ENCODE results near the gene OR10G4. TPM values are rescaled to one million over a fixed set of nuclear protein-coding genes. Genes with fewer than 3 reads are reported as not detected.
"Not testable (repeated sequence)": the region's sequence is repeated elsewhere in the genome, so short reads cannot be mapped to it uniquely, and the experiment has no call there.

Gene OR10G4
- total RNA-seq (2014; rRNA removed; shearing (Covaris generic); ENCODE audit: low replicate concordance): not detected in 2 replicates

- Histone ChIP-seq H3K4me1 (ENCODE audit: low read length) (no peaks in the 10 kb centered on the region), H3K27ac (ENCODE audit: low read length) (no peak within 1 kb of the TSS), H3K27me3 (ENCODE audit: low read length) (no peaks in the 10 kb centered on the region), H3K4me2 (ENCODE audit: low read depth, low read length, poor library complexity, severe bottlenecking) (no peak within 1 kb of the TSS), H3K9me3 (ENCODE audit: low read length) (no peaks in the 10 kb centered on the region), H3K4me3 (ENCODE audit: low read length) (no peak within 1 kb of the TSS), H3K9ac (ENCODE audit: low read length) (no peak within 1 kb of the TSS), H3K36me3 (ENCODE audit: insufficient read depth, low read length) (no peaks in the 10 kb centered on the region), H2AFZ (ENCODE audit: low read length) (no peak within 1 kb of the TSS), H3K79me2 (ENCODE audit: low read length) (no peaks in the 10 kb centered on the region), H3K9me2 (replicated peaks; ENCODE audit: insufficient read depth, low read length) (no peaks in the 10 kb centered on the region), H4K20me1 (ENCODE audit: insufficient read depth, low read depth, low read length) (no peaks in the 10 kb centered on the region)
- DNase-seq: no peak
Observed at GRCh38 chr11:124012697-124013096, at the start of gene OR10G4. OR10G4 (plus strand) TSS chr11:124012997; CDS start chr11:124015575, 2,578 bp downstream.

- H4K20me1 ChIP-seq (ENCODE audit: insufficient read depth, low read depth, low read length): no peaks in the 10 kb centered on the region
- no peak overlapping the region for H3K4me3 ChIP-seq (ENCODE audit: low read length)
- no peaks in the 10 kb centered on the region for H3K27me3 ChIP-seq (ENCODE audit: low read length)
- DNase-seq: no peak
- H3K4me2 ChIP-seq (ENCODE audit: low read depth, low read length, poor library complexity, severe bottlenecking): no peak overlapping the region
- no peaks in the 10 kb centered on the region for H3K4me1 ChIP-seq (ENCODE audit: low read length)
- H2AFZ ChIP-seq (ENCODE audit: low read length): no peak overlapping the region
- H3K36me3 ChIP-seq (ENCODE audit: insufficient read depth, low read length): no peaks in the 10 kb centered on the region
- H3K9me3 ChIP-seq (ENCODE audit: low read length): no peaks in the 10 kb centered on the region
- H3K9me2 ChIP-seq (replicated peaks; ENCODE audit: insufficient read depth, low read length): no peaks in the 10 kb centered on the region
- no peaks in the 10 kb centered on the region for H3K79me2 ChIP-seq (ENCODE audit: low read length)
- no peak overlapping the region for H3K9ac ChIP-seq (ENCODE audit: low read length)
- no peak overlapping the region for H3K27ac ChIP-seq (ENCODE audit: low read length)
Observed at GRCh38 chr11:123973816-123974215, 39.0 kb upstream of the OR10G4 start.

- Histone ChIP-seq H3K27ac (ENCODE audit: low read length) (no peak overlapping the region), H3K9ac (ENCODE audit: low read length) (no peak overlapping the region), H4K20me1 (ENCODE audit: insufficient read depth, low read depth, low read length) (no peaks in the 10 kb centered on the region), H3K4me3 (ENCODE audit: low read length) (no peak overlapping the region), H2AFZ (ENCODE audit: low read length) (no peak overlapping the region), H3K9me2 (replicated peaks; ENCODE audit: insufficient read depth, low read length) (no peaks in the 10 kb centered on the region), H3K9me3 (ENCODE audit: low read length) (no peaks in the 10 kb centered on the region), H3K27me3 (ENCODE audit: low read length) (no peaks in the 10 kb centered on the region), H3K4me1 (ENCODE audit: low read length) (no peaks in the 10 kb centered on the region), H3K36me3 (ENCODE audit: insufficient read depth, low read length) (no peaks in the 10 kb centered on the region), H3K4me2 (ENCODE audit: low read depth, low read length, poor library complexity, severe bottlenecking) (no peak overlapping the region), H3K79me2 (ENCODE audit: low read length) (no peaks in the 10 kb centered on the region)
- DNase-seq: no peak
Observed at GRCh38 chr11:123976770-123977560, 35.8 kb upstream of the OR10G4 start.

GRCh38 chr11:123977731-123978347 is 35.0 kb upstream of the OR10G4 start, which contains the start of gene OR10S1:
OR10S1 (minus strand) TSS chr11:123977781; CDS start chr11:123977664, 117 bp downstream.
- Histone ChIP-seq H3K27ac (ENCODE audit: low read length) (no peak within 1 kb of the TSS), H3K4me1 (ENCODE audit: low read length) (no peaks in the 10 kb centered on the region)

GRCh38 chr11:123979311-123979710 is 33.5 kb upstream of the OR10G4 start:
- no peaks in the 10 kb centered on the region for H3K36me3 ChIP-seq (ENCODE audit: insufficient read depth, low read length)
- H3K4me2 ChIP-seq (ENCODE audit: low read depth, low read length, poor library complexity, severe bottlenecking): no peak overlapping the region
- H3K4me3 ChIP-seq (ENCODE audit: low read length): no peak overlapping the region
- H3K27ac ChIP-seq (ENCODE audit: low read length): no peak overlapping the region
- no peaks in the 10 kb centered on the region for H3K79me2 ChIP-seq (ENCODE audit: low read length)
- H3K9me3 ChIP-seq (ENCODE audit: low read length): no peaks in the 10 kb centered on the region
- no peak overlapping the region for H3K9ac ChIP-seq (ENCODE audit: low read length)
- no peaks in the 10 kb centered on the region for H3K4me1 ChIP-seq (ENCODE audit: low read length)
- H4K20me1 ChIP-seq (ENCODE audit: insufficient read depth, low read depth, low read length): no peaks in the 10 kb centered on the region
- no peaks in the 10 kb centered on the region for H3K27me3 ChIP-seq (ENCODE audit: low read length)
- no peak overlapping the region for H2AFZ ChIP-seq (ENCODE audit: low read length)
- no peak for DNase-seq
- no peaks in the 10 kb centered on the region for H3K9me2 ChIP-seq (replicated peaks; ENCODE audit: insufficient read depth, low read length)

More at GRCh38 chr11:123977731-123978347, 35.0 kb upstream of the OR10G4 start, which contains the start of gene OR10S1:
- no peak for DNase-seq
- no peak within 1 kb of the TSS for H3K4me3 ChIP-seq (ENCODE audit: low read length)
- no peaks in the 10 kb centered on the region for H4K20me1 ChIP-seq (ENCODE audit: insufficient read depth, low read depth, low read length)
- no peak within 1 kb of the TSS for H3K9ac ChIP-seq (ENCODE audit: low read length)
- H3K4me2 ChIP-seq (ENCODE audit: low read depth, low read length, poor library complexity, severe bottlenecking): no peak within 1 kb of the TSS
- no peaks in the 10 kb centered on the region for H3K27me3 ChIP-seq (ENCODE audit: low read length)
- no peaks in the 10 kb centered on the region for H3K9me2 ChIP-seq (replicated peaks; ENCODE audit: insufficient read depth, low read length)
- H3K9me3 ChIP-seq (ENCODE audit: low read length): no peaks in the 10 kb centered on the region
- H3K79me2 ChIP-seq (ENCODE audit: low read length): no peaks in the 10 kb centered on the region
- H3K36me3 ChIP-seq (ENCODE audit: insufficient read depth, low read length): no peaks in the 10 kb centered on the region
- no peak within 1 kb of the TSS for H2AFZ ChIP-seq (ENCODE audit: low read length)

- H3K9ac ChIP-seq (ENCODE audit: low read length): no peak within 1 kb of the TSS
- no peak within 1 kb of the TSS for H3K4me2 ChIP-seq (ENCODE audit: low read depth, low read length, poor library complexity, severe bottlenecking)
- no peak for DNase-seq
- no peaks in the 10 kb centered on the region for H3K9me3 ChIP-seq (ENCODE audit: low read length)
- no peak within 1 kb of the TSS for H3K27ac ChIP-seq (ENCODE audit: low read length)
- H3K79me2 ChIP-seq (ENCODE audit: low read length): no peaks in the 10 kb centered on the region
- no peaks in the 10 kb centered on the region for H3K27me3 ChIP-seq (ENCODE audit: low read length)
- no peaks in the 10 kb centered on the region for H4K20me1 ChIP-seq (ENCODE audit: insufficient read depth, low read depth, low read length)
- no peaks in the 10 kb centered on the region for H3K36me3 ChIP-seq (ENCODE audit: insufficient read depth, low read length)
- no peaks in the 10 kb centered on the region for H3K4me1 ChIP-seq (ENCODE audit: low read length)
- H3K9me2 ChIP-seq (replicated peaks; ENCODE audit: insufficient read depth, low read length): no peaks in the 10 kb centered on the region
- no peak within 1 kb of the TSS for H2AFZ ChIP-seq (ENCODE audit: low read length)
- no peak within 1 kb of the TSS for H3K4me3 ChIP-seq (ENCODE audit: low read length)
Observed at GRCh38 chr11:123995119-123995518, 17.7 kb upstream of the OR10G4 start, which contains the start of gene OR10G6. OR10G6 (minus strand) TSS chr11:123995161; CDS start chr11:123995161, 0 bp downstream.

GRCh38 chr11:124015837-124016236 is 3.0 kb downstream of the OR10G4 start:
- H3K9ac ChIP-seq (ENCODE audit: low read length); H2AFZ ChIP-seq (ENCODE audit: low read length); H3K9me2 ChIP-seq (replicated peaks; ENCODE audit: insufficient read depth, low read length); H3K4me3 ChIP-seq (ENCODE audit: low read length); H4K20me1 ChIP-seq (ENCODE audit: insufficient read depth, low read depth, low read length); H3K79me2 ChIP-seq (ENCODE audit: low read length); H3K4me1 ChIP-seq (ENCODE audit: low read length); H3K36me3 ChIP-seq (ENCODE audit: insufficient read depth, low read length); H3K27ac ChIP-seq (ENCODE audit: low read length); H3K4me2 ChIP-seq (ENCODE audit: low read depth, low read length, poor library complexity, severe bottlenecking); DNase-seq; H3K9me3 ChIP-seq (ENCODE audit: low read length); H3K27me3 ChIP-seq (ENCODE audit: low read length): not testable (repeated sequence)

- no peak for DNase-seq
- H3K4me3 ChIP-seq (ENCODE audit: low read length): no peak within 1 kb of the TSS
Observed at GRCh38 chr11:124026498-124026897, 13.7 kb downstream of the OR10G4 start, which contains the start of gene OR10G8. OR10G8 (plus strand) TSS chr11:124026798; CDS start chr11:124029623, 2,825 bp downstream.

More at GRCh38 chr11:124026498-124026897, 13.7 kb downstream of the OR10G4 start, which contains the start of gene OR10G8:
- Histone ChIP-seq H3K4me1 (ENCODE audit: low read length) (no peaks in the 10 kb centered on the region), H3K4me2 (ENCODE audit: low read depth, low read length, poor library complexity, severe bottlenecking) (no peak within 1 kb of the TSS), H4K20me1 (ENCODE audit: insufficient read depth, low read depth, low read length) (no peaks in the 10 kb centered on the region), H3K9ac (ENCODE audit: low read length) (no peak within 1 kb of the TSS), H3K27ac (ENCODE audit: low read length) (no peak within 1 kb of the TSS), H3K36me3 (ENCODE audit: insufficient read depth, low read length) (no peaks in the 10 kb centered on the region), H2AFZ (ENCODE audit: low read length) (no peak within 1 kb of the TSS), H3K79me2 (ENCODE audit: low read length) (no peaks in the 10 kb centered on the region), H3K9me3 (ENCODE audit: low read length) (no peaks in the 10 kb centered on the region), H3K9me2 (replicated peaks; ENCODE audit: insufficient read depth, low read length) (no peaks in the 10 kb centered on the region), H3K27me3 (ENCODE audit: low read length) (no peaks in the 10 kb centered on the region)

Measured in Karpas-422 (cell line).